NK-92 treated with Interleukin-12 subunit alpha and Interleukin-12 subunit beta, amount 100 ng/mL, for 24 hours (cell line): ENCODE data around the gene RNPC3.
"Not testable (repeated sequence)": the region's sequence is repeated elsewhere in the genome, so short reads cannot be mapped to it uniquely, and the experiment has no call there.

Experiments used
- DNase-seq: peaks from one replicate; lab custom pipeline; 2025; lab: John Stamatoyannopoulos, UW

The RNPC3 gene

GRCh38 chr1:103561124-103561523, 35.6 kb downstream of the RNPC3 start:
- DNase-seq, result not testable (repeated sequence)

GRCh38 chr1:103561643-103562395, 36.3 kb downstream of the RNPC3 start:
- no peak for DNase-seq

GRCh38 chr1:103563056-103563455, 37.6 kb downstream of the RNPC3 start:
- DNase-seq, result no peak

GRCh38 chr1:103569493-103569892, 44.0 kb downstream of the RNPC3 start:
- no peak for DNase-seq

- DNase-seq, result not testable (repeated sequence)
These were observed 45.8 kb downstream of the RNPC3 start, which contains the start of gene AMY2B for GRCh38 chr1:103571289-103571688. Gene AMY2B (plus strand): TSS chr1:103571589. CDS start chr1:103571603, 14 bp downstream.

GRCh38 chr1:103576065-103576464, 50.6 kb downstream of the RNPC3 start:
- DNase-seq, result no peak

- DNase-seq, result not testable (repeated sequence)
These were observed 51.3 kb downstream of the RNPC3 start for GRCh38 chr1:103576784-103577183.

- no peak for DNase-seq
These were observed 57.0 kb downstream of the RNPC3 start for GRCh38 chr1:103582464-103582863.

- no peak for DNase-seq
These were observed 58.4 kb downstream of the RNPC3 start for GRCh38 chr1:103583887-103584286.

- no peak for DNase-seq
These were observed 59.0 kb downstream of the RNPC3 start for GRCh38 chr1:103584537-103584936.

GRCh38 chr1:103602740-103603139, 77.2 kb downstream of the RNPC3 start:
- DNase-seq, result not testable (repeated sequence)
